ENCODE results near the gene PPM1F.

DNA sequence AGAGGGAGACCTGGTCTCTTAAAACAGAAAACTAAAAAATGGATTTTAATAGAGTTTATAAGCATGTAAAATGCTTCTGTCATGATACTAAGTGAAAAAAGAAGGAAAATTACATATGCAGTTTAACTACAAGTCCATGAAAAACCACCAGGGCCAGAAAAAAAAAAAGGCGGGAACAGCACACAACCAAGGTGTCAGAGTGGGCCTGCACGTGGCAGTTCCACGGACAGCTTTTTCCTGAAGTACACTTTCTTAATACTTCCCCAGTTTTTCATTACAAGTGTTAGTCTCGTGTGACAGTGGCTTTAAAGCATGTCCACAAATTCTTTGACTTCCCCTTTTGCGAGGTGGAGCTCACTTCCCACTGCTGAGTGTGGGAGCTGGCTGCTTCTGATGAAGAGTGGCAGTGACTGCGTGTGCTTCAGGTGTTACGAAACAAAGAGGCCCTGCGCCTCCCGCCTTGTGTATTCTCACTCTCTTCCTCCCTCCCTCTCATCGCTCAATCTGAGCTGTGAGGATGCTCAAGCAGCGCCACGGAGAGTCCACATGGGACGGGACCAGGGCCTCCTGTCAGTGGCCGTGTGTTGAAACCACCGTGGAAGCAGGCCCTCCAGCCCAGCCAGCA is 16.4 kb downstream of the PPM1F start:
- TF ChIP-seq, protein P1, sequence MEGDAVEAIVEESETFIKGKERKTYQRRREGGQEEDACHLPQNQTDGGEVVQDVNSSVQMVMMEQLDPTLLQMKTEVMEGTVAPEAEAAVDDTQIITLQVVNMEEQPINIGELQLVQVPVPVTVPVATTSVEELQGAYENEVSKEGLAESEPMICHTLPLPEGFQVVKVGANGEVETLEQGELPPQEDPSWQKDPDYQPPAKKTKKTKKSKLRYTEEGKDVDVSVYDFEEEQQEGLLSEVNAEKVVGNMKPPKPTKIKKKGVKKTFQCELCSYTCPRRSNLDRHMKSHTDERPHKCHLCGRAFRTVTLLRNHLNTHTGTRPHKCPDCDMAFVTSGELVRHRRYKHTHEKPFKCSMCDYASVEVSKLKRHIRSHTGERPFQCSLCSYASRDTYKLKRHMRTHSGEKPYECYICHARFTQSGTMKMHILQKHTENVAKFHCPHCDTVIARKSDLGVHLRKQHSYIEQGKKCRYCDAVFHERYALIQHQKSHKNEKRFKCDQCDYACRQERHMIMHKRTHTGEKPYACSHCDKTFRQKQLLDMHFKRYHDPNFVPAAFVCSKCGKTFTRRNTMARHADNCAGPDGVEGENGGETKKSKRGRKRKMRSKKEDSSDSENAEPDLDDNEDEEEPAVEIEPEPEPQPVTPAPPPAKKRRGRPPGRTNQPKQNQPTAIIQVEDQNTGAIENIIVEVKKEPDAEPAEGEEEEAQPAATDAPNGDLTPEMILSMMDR (IDR thresholded peaks at IDR 0.05; ENCODE audit: insufficient read depth, low read length, poor library complexity, severe bottlenecking), result no peak
- no peak for TF ChIP-seq EZH2phosphoT487 (conservative IDR thresholded peaks at IDR 0.05; ENCODE audit: low read length)

Data from SU-DHL-6 (cell line).